GM10847 (cell line): ENCODE results near the gene S1PR3.

ENCODE experiments used
- POLR2A ChIP-seq: IDR thresholded peaks from 2 replicates; pipeline ENCODE4 v1.6.1; 2011; ENCODE audit not compliant: insufficient read length; ENCODE audit errors: extremely low read depth

The S1PR3 gene

DNA sequence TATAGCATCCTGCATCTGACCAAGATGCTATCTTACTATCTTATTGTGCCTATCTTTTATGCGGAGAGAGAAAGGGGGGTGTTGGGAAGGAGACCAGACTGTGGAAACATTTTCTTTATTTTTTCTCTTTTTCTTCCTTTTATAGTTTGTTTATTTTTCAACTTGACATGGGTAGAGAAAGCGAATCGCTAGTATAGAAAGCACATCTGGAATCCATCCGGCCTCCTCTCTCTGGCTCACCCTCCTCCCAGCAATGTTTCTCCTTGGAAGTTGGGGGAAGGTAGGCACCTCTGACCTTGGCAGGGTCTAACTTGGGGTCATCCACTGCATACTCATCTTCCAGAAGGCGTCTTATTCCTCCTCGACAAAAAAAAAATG lies 3.9 kb downstream of the S1PR3 start:
- no peak for TF ChIP-seq POLR2A

DNA sequence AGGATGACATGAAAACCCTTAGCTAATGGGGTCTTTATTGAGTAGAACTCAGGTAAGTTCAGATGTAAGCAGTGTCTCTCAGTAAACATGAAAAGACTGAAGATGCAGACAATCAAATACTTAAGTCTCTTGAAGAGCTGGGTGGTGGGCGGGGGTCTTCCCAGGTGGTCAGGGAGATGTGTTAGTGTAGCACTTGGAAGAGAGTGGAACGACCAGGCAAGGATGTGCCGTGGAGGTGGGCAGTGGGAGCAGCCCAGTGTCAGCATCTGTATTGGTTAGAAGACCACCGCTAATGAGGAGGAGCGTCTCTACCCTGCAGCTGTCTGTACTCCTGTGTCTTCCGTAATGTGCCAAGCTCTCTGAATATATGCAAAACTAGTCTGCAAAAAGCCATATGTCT lies 4.4 kb downstream of the S1PR3 start:
- no peak for TF ChIP-seq POLR2A

DNA sequence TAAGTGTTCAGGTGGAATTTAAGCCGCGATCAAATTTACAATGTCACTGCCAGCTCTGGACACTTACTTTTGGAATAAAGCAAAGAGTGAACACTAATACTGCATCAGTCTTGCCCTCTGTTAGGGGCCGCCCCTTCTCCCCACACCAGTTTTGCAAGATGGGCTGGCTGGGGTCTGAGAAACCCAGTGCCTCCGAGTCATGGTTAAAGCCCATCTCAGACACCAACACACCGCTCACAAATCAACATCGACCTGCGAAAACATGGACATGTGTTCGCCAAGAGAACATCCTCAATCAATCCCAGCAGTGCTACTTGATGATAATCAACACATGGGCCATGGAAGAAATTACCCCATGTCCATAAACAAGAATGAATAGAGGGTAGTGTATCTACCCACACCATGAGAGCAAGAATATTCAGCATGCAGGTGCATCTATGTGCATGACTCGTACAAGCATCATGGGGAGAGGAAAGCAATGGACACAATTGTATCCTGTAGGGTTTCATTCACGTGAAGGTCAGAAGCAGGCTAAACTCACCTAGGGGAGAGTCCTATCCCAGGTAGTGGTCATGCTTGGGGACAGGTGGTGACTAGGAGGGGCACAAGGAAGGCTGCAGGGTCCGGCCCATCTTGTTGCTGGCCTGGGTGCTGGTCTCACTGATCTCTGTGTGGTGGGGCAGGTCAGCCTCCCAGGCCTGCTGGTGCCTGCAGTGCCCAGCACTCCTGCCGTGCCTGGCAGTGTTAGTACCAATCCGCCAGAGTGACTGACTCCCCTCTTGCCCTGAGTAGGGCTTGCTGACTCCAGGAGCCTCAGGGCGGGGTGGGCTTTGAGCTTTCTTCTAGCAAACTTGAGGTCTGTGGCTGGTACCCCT lies 5.0 kb downstream of the S1PR3 start:
- TF ChIP-seq POLR2A: no peak

DNA sequence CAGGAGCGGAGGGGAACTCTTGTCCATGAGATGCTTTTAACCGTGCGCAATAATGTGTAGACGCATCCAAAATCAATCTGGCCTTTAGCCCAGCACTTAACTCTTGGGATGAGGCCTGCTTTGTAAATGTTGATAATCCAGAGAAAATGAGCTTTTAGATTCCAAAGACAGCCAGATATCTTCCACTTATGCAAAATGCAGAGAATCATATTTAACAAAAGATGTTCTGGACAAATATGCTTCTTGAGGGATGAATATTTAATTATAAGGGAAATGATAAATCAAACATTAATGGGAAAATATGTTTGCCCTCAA lies 5.6 kb downstream of the S1PR3 start:
- no peak for TF ChIP-seq POLR2A

DNA sequence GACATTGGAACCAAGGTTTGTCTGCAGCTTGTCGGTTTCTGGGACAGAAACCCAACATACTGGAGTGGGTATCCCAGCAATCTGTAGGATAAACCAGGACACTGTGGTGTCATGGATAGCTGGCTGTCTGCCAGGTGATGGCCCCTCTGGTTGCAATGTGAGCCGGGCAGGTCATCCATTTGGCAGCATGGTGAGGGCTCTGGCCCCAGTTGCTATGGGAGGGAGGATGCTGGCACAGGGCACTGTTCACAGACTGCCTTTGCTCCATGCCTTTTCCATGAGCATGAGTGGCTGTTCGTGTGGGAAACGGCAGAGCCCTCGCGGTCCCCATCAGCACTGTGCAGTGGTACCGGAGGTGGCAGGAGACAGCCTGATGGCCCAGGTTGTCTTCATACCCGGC lies 6.4 kb downstream of the S1PR3 start:
- no peak for TF ChIP-seq POLR2A

DNA sequence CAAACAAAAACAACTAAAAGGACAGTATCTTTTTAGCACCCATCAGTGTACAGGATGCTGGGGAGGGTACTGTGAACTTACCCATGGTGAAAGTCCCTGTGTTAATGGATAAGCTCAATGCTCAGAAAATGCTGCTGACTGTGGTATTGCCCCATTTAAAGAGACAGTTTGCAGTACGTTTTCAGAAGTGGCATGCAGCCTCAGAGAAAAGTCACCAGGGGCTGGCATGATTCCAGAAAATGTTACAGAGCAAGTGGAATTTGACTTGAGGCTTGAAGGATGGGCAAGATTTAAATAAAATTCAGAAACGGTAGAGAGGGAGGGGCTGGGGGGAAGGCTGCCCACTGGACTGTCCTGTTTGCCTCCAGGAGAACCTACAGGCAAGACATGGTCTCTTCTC lies 7.2 kb downstream of the S1PR3 start:
- TF ChIP-seq POLR2A: no peak

DNA sequence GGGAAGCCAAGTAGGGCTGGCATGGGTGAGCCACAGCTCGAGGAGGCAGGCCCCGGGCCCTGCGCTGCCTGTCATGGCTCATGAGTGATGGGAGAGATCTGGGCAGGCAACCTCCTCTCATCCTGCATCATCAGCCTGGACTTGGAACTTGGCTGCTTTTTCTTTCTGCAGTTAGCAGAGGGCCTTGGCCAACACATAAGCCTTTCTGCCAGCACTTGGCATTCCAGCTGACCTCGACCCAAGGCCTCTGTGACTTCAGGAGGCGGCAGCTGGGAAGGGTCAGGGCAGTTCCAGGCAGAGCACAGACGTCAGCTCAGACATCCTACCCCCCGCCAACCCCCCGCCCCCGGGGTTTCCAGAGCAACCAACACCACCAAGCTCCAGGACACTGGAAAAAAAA lies 7.6 kb downstream of the S1PR3 start:
- TF ChIP-seq POLR2A: no peak

DNA sequence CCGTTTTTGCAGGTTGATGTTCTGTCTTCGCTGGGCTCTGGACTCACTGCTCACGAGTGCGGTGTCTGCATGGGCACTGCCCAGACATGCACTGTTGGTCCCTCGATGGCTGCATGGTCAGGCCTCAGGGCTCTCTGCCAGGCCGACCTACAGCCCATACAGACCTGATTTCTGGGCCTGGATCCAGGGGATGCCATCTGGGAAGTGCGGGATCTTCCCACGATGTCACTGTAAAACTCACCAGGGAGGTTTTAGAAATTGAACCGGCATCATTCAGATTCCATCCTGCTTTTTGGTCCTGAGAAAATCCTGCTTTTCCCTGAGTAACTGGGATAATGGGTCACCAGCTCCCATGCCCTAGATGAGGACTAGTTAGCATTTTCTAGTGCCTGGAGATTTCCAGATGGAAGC lies 9.1 kb downstream of the S1PR3 start:
- TF ChIP-seq POLR2A: no peak

DNA sequence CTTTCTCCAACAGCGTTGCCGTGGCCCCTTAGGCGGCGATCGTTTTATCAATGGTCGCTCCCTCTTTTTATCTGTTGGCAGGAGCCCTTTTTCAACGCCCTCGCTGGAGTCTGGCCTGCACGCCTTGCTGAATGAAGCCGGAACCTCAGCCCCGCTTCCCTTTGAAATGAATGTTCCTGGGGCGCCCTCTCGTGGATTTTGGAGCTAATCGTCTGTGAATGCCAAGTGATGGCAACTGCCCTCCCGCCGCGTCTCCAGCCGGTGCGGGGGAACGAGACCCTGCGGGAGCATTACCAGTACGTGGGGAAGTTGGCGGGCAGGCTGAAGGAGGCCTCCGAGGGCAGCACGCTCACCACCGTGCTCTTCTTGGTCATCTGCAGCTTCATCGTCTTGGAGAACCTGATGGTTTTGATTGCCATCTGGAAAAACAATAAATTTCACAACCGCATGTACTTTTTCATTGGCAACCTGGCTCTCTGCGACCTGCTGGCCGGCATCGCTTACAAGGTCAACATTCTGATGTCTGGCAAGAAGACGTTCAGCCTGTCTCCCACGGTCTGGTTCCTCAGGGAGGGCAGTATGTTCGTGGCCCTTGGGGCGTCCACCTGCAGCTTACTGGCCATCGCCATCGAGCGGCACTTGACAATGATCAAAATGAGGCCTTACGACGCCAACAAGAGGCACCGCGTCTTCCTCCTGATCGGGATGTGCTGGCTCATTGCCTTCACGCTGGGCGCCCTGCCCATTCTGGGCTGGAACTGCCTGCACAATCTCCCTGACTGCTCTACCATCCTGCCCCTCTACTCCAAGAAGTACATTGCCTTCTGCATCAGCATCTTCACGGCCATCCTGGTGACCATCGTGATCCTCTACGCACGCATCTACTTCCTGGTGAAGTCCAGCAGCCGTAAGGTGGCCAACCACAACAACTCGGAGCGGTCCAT lies 10.0 kb downstream of the S1PR3 start:
- no peak for TF ChIP-seq POLR2A

DNA sequence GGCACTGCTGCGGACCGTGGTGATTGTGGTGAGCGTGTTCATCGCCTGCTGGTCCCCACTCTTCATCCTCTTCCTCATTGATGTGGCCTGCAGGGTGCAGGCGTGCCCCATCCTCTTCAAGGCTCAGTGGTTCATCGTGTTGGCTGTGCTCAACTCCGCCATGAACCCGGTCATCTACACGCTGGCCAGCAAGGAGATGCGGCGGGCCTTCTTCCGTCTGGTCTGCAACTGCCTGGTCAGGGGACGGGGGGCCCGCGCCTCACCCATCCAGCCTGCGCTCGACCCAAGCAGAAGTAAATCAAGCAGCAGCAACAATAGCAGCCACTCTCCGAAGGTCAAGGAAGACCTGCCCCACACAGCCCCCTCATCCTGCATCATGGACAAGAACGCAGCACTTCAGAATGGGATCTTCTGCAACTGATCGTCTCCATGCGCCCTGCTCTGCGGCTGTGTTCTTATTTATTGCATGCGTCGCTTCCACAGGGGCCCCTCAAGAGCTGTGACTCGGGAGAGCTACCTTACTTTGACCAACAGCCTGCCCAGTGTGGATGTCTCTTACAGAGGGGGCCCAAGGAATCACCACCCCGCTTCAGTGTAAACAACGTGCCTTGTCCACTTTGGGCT lies 10.8 kb downstream of the S1PR3 start:
- TF ChIP-seq POLR2A: no peak

DNA sequence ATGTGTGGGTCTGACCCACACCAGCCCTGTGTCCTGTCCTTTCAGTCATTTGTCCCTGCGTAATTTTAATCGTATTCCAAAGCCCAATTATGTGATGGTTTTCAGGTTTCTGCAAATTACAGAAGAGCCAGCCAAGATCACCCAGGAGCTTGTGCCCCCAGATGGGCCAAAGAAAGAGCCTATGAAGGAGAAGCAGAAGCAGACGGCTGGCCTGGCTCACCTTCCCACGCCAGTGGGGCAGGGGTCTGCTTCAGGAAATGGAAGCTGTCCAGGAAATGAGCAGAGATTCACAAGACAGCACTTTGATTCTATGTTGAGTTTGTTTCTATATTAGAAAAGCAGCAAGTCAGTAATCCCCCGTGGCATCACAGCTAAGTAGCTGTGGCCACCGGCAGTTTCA lies 11.7 kb downstream of the S1PR3 start:
- no peak for TF ChIP-seq POLR2A

DNA sequence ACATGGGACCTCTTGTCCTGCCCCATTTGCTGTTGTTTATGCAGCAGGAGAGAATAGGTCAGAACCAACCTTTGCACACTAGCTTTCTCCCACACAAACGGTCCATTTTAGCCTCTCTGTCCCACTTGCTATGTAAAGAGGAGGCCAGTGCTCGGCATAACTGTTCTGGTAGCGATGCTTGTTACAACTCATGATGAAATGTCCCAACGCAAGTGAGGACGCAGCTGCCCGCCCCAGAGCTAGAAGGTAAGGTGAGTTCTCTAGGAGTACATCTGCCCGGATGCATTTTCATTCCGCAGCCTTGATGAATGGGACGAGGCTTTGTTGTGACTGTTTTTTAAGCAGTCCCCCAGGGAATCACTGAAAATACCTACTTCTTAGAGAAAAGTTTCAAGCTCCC lies 14.1 kb downstream of the S1PR3 start:
- TF ChIP-seq POLR2A: no peak

DNA sequence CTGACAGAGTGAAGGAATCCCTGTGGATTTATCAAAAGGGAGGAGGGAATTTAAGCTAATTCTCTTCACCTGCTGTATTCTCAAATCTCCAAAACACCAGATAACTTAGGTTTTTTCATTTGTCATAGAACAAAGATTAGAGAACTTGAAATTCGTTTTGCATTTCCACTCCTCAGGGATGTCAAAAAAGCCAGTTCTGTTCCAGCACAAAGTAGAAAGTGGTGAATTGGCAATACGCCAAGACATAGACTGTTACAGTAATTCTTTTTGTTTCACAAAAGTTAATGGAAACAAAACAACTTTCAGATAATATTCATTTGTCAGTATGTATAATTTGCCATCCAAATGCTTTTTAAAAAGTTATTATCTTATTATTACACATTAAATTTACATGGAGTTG lies 15.0 kb downstream of the S1PR3 start:
- no peak for TF ChIP-seq POLR2A

DNA sequence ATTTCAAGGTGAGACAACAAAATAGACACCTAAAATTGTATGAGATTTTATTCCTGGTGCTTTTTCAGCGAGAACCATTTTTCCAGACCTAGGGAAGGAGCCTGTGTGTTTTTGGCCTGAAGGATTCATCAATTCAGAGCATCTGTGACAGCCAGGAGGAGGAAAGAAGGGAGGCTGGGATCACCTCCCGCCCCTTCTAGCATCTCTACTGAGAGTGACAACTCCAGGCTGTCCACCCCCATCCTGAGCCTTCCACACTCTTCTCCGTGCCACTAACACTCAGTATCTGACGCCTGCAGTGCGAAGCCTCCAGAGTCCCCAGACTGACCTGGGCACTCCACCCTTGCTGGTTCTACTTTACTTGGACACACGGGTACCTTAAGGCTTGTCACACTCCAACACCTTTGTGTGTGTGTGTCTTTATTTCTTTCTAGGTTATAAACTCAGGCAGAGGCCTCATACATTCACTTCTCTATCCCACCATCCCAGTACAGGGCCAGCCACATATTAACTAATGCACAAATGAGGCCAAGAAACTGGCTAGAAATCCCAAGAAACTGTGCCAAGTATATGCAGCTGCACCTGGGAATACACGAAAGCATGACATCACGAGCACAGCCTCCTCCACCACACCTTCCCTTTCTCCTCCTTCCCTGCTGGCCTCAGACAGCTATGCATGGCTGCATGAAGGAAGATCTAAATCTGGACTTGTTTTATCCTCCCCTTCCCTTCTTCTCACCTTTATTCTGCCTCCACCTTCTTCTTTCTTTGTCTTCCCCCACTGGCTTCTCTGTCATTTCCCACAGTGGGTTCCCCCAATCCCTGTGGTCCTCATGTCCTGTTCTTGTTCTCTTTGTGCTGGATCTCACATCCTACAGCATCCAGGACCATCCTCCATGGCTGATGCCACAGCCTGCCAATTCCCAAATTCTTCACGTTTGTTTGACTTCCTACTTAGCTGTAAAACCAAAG lies 16.0 kb downstream of the S1PR3 start:
- TF ChIP-seq POLR2A: no peak

DNA sequence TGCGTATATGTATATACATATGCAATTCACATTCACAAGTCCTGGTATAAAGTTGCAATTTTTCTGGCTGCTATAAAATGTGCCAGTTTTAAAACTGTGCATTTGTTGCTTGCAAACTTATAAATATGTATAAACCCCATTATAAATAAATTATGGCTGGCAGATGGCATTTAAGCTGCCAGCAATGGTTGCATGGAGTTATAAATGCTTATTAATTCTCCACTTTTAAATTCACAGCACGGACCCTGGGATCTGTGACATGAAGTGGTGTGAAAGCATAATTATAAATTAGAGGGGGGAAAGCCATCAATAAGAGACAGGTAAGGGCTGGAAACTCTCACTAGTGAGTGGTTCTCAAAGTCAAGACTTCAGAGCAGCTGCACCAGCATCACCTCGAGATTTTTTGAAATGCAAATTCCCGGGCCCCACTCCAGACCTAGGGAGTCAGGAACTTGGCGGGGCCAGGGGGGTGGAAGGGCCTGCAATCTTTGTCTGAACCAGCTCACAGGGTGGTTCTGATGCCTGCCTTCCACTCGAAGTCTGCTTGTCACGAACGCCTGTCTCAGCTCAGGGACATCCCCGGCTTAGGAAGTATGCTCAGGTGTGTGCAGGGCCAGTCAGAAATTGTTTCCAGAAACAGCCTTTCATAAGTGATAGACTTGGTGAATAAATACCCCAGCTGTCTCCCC lies 16.9 kb downstream of the S1PR3 start:
- no peak for TF ChIP-seq POLR2A
